HG03060 (cell line): ENCODE data around the gene MMP14.
"Not testable (repeated sequence)": the region's sequence is repeated elsewhere in the genome, so short reads cannot be mapped to it uniquely, and the experiment has no call there.

Experiments
- ATAC-seq: cut with Tn5 transposase; IDR thresholded peaks from one replicate; pipeline ENCODE4 v1.9.1; 2021; ENCODE audit warnings: low read depth, moderate number of reproducible peaks; ENCODE audit not compliant: unreplicated experiment

Gene MMP14

DNA sequence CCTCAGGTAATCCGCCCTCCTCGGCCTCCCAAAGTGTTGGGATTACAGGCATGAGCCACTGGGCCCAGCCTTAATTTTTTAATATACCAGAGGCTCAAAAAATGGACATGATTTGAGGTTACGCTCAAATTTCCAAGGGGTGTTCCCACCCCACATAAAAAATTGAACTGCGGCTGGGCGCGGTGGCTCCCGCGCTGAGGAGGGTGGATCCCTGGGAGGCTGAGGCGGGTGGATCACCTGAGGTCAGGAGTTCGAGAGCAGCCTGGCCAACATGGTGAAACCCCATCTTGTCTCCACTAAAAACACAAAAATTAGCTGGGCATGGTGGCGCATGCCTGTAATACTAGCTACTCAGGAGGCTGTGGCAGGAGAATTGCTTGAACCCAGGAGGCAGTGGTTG lies 17.9 kb downstream of the MMP14 start:
- not testable (repeated sequence) for ATAC-seq

GRCh38 chr14:22854963-22855724 lies 18.8 kb downstream of the MMP14 start:
- ATAC-seq: no peak

DNA sequence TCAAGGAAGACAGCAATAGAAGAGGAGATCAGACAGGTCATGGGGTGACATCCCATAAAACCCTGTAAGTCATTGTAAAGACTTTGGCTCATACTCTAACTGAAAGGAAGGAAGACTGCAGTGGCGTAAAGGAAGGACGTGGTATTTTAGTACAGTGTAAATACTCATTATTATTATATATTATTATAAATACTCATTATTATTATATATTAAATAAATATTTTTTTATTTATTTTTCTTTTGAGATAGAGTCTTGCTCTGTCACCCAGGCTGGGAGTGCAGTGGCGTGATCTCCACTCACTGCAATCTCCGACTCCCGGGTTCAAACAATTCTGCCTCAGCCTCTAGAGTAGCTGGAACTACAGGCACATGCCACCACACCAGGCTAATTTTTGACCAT lies 20.0 kb downstream of the MMP14 start:
- no peak for ATAC-seq

DNA sequence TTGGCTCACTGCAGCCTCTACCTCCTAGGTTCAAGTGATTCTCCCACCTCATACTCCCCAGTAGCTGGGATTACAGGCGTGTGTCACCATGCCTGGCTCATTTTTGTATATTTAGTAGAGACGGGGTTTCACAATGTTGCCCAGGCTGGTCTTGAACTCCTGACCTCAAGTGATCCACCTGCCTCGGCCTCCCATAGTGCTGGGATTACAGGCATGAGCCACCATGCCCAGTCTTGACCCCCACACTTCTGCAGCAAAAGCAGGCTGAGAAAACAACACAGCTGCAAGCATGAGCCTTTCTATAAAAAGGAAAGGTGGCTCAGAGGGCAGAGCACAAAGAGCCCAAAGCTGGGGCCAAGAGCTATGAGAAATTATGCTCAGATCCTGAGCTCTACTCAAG lies 24.0 kb downstream of the MMP14 start:
- ATAC-seq: not testable (repeated sequence)

- ATAC-seq: no peak
Measured at GRCh38 chr14:22861651-22862050, 25.3 kb downstream of the MMP14 start.

DNA sequence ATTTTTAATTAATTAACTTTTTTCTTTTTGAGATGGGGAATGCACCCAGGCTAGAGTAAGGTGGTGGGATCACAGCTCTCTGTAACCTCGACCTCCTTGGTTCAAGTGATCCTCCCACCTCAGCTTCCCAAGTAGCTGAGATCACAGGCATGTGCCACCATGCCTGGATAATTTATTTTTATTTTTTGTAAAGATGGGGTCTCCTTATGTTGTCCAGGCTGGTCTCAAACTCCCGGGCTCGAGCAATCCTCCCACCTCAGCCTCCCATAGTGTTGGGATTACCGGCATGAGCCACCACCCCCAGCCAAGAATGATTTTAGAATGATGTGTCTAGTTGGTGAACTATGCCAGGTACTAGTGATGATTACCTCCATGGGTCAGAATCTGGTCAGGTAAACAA lies 28.6 kb downstream of the MMP14 start:
- ATAC-seq: no peak

- ATAC-seq: no peak
Measured at GRCh38 chr14:22865424-22866405, 29.3 kb downstream of the MMP14 start.

DNA sequence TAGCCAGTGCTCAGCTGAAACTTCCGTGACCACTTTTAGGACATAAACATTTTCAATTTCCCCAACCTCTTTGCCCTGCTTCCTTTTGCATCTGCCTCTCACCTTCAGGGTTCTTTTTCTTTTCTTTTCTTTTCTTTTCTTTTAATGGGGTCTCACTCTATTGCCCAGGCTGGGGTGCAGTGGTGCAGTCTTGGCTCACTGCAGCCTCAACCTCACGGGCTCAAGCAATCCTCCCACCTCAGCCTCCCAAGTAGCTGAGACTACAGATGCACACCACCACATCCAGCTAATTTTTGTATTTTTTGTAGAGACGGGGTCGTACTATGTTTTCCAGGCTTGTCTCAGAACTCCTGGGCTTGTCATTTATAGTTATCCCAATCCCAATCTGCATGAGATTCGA lies 30.5 kb downstream of the MMP14 start:
- ATAC-seq: no peak

GRCh38 chr14:22870811-22871223 lies 34.4 kb downstream of the MMP14 start:
- peak; percentile 37 for ATAC-seq

DNA sequence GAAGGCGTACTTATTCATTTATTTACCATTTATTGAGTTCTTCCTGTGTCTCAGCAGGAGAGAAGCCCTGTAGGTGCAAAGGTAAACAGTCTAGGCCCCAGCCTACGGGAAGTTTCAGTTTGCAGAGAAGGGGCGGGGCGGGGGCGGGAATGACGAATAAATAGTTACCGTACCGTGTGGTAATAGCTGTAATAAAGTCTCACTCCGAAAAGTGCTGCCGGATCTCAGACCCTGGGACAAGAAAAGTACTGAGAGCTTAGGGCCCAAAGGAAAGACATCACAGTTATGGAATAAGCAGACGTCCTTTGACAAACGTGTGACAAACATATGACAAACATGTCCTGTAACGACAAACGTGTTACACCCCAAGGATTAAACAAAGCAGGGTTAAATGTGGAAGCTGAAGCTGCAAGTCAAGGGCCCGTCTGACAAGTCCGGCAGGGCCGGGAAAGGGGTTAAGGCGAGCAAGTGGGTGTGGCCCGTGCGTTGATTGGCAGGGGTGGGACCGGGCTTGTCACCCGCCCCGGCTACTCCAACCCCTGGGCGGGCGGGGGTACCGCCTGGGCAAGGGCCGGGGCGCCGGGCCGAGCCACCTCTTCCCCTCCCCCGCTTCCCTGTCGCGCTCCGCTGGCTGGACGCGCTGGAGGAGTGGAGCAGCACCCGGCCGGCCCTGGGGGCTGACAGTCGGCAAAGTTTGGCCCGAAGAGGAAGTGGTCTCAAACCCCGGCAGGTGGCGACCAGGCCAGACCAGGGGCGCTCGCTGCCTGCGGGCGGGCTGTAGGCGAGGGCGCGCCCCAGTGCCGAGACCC lies 35.0 kb downstream of the MMP14 start, which contains the start of gene LRP10:
TSS of gene LRP10 (plus strand) at position 517 of the 809 bp plus-strand sequence. CDS start 564 bp downstream, outside the sequence.
- ATAC-seq: peak; percentile 75

GRCh38 chr14:22872033-22872832 lies 35.8 kb downstream of the MMP14 start:
- no peak for ATAC-seq

- ATAC-seq: no peak
Measured at GRCh38 chr14:22872833-22873520, 36.6 kb downstream of the MMP14 start.

- ATAC-seq: no peak
Measured at GRCh38 chr14:22875003-22875747, 38.8 kb downstream of the MMP14 start.

GRCh38 chr14:22875748-22876319 lies 39.4 kb downstream of the MMP14 start:
- ATAC-seq: no peak

- no peak for ATAC-seq
Measured at GRCh38 chr14:22877000-22877501, 40.7 kb downstream of the MMP14 start.

- ATAC-seq: no peak
Measured at GRCh38 chr14:22878271-22879246, 42.2 kb downstream of the MMP14 start.

- no peak for ATAC-seq
Measured at GRCh38 chr14:22882064-22882463, 45.7 kb downstream of the MMP14 start.
